HEK293 (cell line): Measurements from ENCODE around the gene SIGLEC1.

Experiments
- CTCF ChIA-PET: fragments of 350-600 bp; formaldehyde crosslinking; extraction: SDS; loops from one replicate; lab custom pipeline; 2021; ENCODE audit warnings: antibody characterized with exemption; lab: Yijun Ruan, JAX
- POLR2A ChIA-PET: fragments of 300-600 bp; formaldehyde crosslinking; extraction: SDS; loops from one replicate; lab custom pipeline; 2020; ENCODE audit warnings: antibody characterized with exemption, inconsistent platforms; lab: Yijun Ruan, JAX
- H3K27ac ChIP-seq: fragments of 200-500 bp; sonication (Bioruptor generic); 2 replicates; pipeline ENCODE4 v1.5.1; 2014; ENCODE audit warnings: low read depth, low read length, control low read depth, inconsistent platforms; ENCODE audit errors: extremely low read depth
- H3K36me3 ChIP-seq, 2 experiments: fragments of 200-500 bp in 1 of 2; sonication (Bioruptor generic) in 1 of 2; 1 replicate in 1 of 2; 2 replicates in 1 of 2; pipeline ENCODE4 v1.5.1; 2014 to 2017; ENCODE audit warnings: inconsistent platforms in 2 of 2, low read length in 2 of 2; ENCODE audit not compliant: control insufficient read depth in 2 of 2, insufficient read depth in 1 of 2
- H3K4me1 ChIP-seq: fragments of 200-500 bp; sonication (Bioruptor generic); 2 replicates; pipeline ENCODE4 v1.5.1; 2014; ENCODE audit warnings: mild to moderate bottlenecking, low read length, inconsistent platforms; ENCODE audit not compliant: control insufficient read depth, insufficient read depth
- H3K4me3 ChIP-seq: 2 replicates; pipeline ENCODE4 v1.5.1; 2011; ENCODE audit warnings: low read depth, mild to moderate bottlenecking, control low read depth, low read length, moderate library complexity
- H3K9me3 ChIP-seq: fragments of 200-500 bp; sonication (Bioruptor generic); 2 replicates; pipeline ENCODE4 v1.5.1; 2014; ENCODE audit warnings: low read depth, low read length, inconsistent platforms; ENCODE audit not compliant: control insufficient read depth, insufficient read depth
- HOXA7 ChIP-seq: sonication (generic); formaldehyde crosslinking; IDR thresholded peaks from 2 replicates; pipeline ENCODE4 v1.8.1; 2022; ENCODE audit warnings: missing genetic modification reagents, borderline replicate concordance
- IKZF3 ChIP-seq: fragments of 450-650 bp; IDR thresholded peaks from 2 replicates; pipeline ENCODE4 v1.5.0; 2018; ENCODE audit warnings: missing biosample characterization, mild to moderate bottlenecking, missing genetic modification characterization, moderate library complexity
- OSR2 ChIP-seq: fragments of 450-650 bp; formaldehyde crosslinking; IDR thresholded peaks from 2 replicates; pipeline ENCODE4 v1.5.1; 2016; ENCODE audit warnings: missing biosample characterization, missing genetic modification characterization
- OVOL3 ChIP-seq: fragments of 450-650 bp; formaldehyde crosslinking; IDR thresholded peaks from 2 replicates; pipeline ENCODE4 v1.5.1; 2016; ENCODE audit warnings: missing biosample characterization, missing genetic modification characterization
- REST ChIP-seq: fragments of 450-650 bp; formaldehyde crosslinking; IDR thresholded peaks from 2 replicates; pipeline ENCODE4 v1.5.1; 2016; ENCODE audit warnings: missing biosample characterization, missing genetic modification characterization
- ZBTB20 ChIP-seq: fragments of 450-650 bp; formaldehyde crosslinking; IDR thresholded peaks from 2 replicates; pipeline ENCODE4 v1.5.1; 2016; ENCODE audit warnings: missing biosample characterization, missing genetic modification characterization
- ZFP41 ChIP-seq: fragments of 450-650 bp; formaldehyde crosslinking; IDR thresholded peaks from 2 replicates; pipeline ENCODE4 v1.5.1; 2016; ENCODE audit warnings: missing biosample characterization, missing genetic modification characterization, borderline replicate concordance
- ZNF112 ChIP-seq: fragments of 450-650 bp; formaldehyde crosslinking; IDR thresholded peaks from 2 replicates; pipeline ENCODE4 v1.5.0; 2017; ENCODE audit warnings: missing biosample characterization, missing genetic modification characterization
- ZNF175 ChIP-seq: fragments of 450-650 bp; formaldehyde crosslinking; IDR thresholded peaks from 2 replicates; pipeline ENCODE4 v1.5.1; 2016; ENCODE audit warnings: missing biosample characterization, missing genetic modification characterization
- ZNF48 ChIP-seq: fragments of 450-650 bp; formaldehyde crosslinking; IDR thresholded peaks from 2 replicates; pipeline ENCODE4 v1.5.1; 2016; ENCODE audit warnings: missing biosample characterization, missing genetic modification characterization
- ZNF571 ChIP-seq: fragments of 450-650 bp; formaldehyde crosslinking; IDR thresholded peaks from 2 replicates; pipeline ENCODE4 v1.5.0; 2017; ENCODE audit warnings: missing biosample characterization, missing genetic modification characterization
- ZNF585B ChIP-seq: fragments of 450-650 bp; formaldehyde crosslinking; IDR thresholded peaks from 2 replicates; pipeline ENCODE4 v1.5.1; 2016; ENCODE audit warnings: missing biosample characterization, missing genetic modification characterization
- ZNF664 ChIP-seq: fragments of 450-650 bp; formaldehyde crosslinking; IDR thresholded peaks from 2 replicates; pipeline ENCODE4 v1.5.1; 2016; ENCODE audit warnings: missing biosample characterization, missing genetic modification characterization
- ZNF785 ChIP-seq: fragments of 450-650 bp; formaldehyde crosslinking; IDR thresholded peaks from 2 replicates; pipeline ENCODE4 v1.5.1; 2016; ENCODE audit warnings: missing biosample characterization, missing genetic modification characterization
- ZNF843 ChIP-seq: fragments of 450-650 bp; formaldehyde crosslinking; IDR thresholded peaks from 2 replicates; pipeline ENCODE4 v1.5.1; 2016; ENCODE audit warnings: missing biosample characterization, missing genetic modification characterization
- ZSCAN5A ChIP-seq: fragments of 450-650 bp; formaldehyde crosslinking; IDR thresholded peaks from 2 replicates; pipeline ENCODE4 v1.5.1; 2016; ENCODE audit warnings: missing biosample characterization, missing genetic modification characterization
- TF ChIP-seq, protein P1 (sequence below): fragments of 450-650 bp; formaldehyde crosslinking; IDR thresholded peaks from 2 replicates; pipeline ENCODE4 v1.5.1; 2016; ENCODE audit warnings: missing biosample characterization, missing genetic modification characterization, low read depth
- TF ChIP-seq, protein P2 (sequence below): fragments of 450-650 bp; formaldehyde crosslinking; IDR thresholded peaks from 2 replicates; pipeline ENCODE4 v1.5.1; 2016; ENCODE audit warnings: missing biosample characterization, missing genetic modification characterization
- TF ChIP-seq, protein P3 (sequence below): fragments of 450-650 bp; formaldehyde crosslinking; IDR thresholded peaks from 2 replicates; pipeline ENCODE4 v1.5.1; 2017; ENCODE audit warnings: missing biosample characterization, missing genetic modification characterization

Gene SIGLEC1

DNA sequence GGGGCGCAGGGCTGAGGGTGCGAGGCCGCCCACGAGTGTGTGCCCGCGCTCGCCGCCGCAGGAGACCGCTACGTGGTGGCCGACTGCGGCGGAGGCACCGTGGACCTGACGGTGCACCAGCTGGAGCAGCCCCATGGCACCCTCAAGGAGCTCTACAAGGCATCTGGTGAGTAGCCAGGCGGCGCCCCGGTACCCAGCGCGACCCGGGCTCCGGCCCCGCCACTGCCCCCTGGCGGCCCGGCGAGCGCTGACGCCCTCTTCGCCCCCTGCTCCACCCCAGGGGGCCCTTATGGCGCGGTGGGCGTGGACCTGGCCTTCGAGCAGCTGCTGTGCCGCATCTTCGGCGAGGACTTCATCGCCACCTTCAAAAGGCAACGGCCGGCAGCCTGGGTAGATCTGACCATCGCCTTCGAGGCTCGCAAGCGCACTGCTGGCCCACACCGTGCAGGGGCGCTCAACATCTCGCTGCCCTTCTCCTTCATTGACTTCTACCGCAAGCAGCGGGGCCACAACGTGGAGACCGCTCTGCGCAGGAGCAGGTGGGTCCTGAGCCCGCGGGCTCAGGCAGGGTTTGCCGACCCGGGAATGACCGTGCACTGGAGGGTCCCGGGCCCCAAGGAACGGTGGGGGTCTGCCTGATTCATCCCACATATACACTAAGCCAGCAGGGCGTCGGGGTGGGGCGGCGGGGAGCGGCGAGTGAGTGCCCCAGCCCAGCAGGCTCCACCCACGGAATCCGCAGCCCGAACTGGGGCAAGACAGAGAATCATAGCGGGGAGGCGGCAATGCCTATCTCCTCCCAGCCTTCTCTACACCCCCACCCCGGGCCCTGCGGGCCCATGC lies 37.5 kb upstream of the SIGLEC1 start:
- H3K27ac ChIP-seq = no peak overlapping the region
- H3K9me3 ChIP-seq = no peaks in the 10 kb centered on the region
- TF ChIP-seq OVOL3 (tag by site-specific recombination) (no peak), ZNF785 (tag by site-specific recombination) (no peak), ZSCAN5A (tag by site-specific recombination) (no peak), ZNF843 (tag by site-specific recombination) (no peak), IKZF3 (no peak), REST (tag by site-specific recombination) (no peak), ZNF664 (tag by site-specific recombination) (no peak), ZNF585B (tag by site-specific recombination) (no peak), ZNF48 (tag by site-specific recombination) (no peak), ZNF112 (no peak), HOXA7 (CRISPR knock-in tag) (no peak), ZNF175 (tag by site-specific recombination) (no peak)
- TF ChIP-seq, protein P1, sequence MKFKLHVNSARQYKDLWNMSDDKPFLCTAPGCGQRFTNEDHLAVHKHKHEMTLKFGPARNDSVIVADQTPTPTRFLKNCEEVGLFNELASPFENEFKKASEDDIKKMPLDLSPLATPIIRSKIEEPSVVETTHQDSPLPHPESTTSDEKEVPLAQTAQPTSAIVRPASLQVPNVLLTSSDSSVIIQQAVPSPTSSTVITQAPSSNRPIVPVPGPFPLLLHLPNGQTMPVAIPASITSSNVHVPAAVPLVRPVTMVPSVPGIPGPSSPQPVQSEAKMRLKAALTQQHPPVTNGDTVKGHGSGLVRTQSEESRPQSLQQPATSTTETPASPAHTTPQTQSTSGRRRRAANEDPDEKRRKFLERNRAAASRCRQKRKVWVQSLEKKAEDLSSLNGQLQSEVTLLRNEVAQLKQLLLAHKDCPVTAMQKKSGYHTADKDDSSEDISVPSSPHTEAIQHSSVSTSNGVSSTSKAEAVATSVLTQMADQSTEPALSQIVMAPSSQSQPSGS (tag by site-specific recombination) = no peak
- TF ChIP-seq, protein P2, sequence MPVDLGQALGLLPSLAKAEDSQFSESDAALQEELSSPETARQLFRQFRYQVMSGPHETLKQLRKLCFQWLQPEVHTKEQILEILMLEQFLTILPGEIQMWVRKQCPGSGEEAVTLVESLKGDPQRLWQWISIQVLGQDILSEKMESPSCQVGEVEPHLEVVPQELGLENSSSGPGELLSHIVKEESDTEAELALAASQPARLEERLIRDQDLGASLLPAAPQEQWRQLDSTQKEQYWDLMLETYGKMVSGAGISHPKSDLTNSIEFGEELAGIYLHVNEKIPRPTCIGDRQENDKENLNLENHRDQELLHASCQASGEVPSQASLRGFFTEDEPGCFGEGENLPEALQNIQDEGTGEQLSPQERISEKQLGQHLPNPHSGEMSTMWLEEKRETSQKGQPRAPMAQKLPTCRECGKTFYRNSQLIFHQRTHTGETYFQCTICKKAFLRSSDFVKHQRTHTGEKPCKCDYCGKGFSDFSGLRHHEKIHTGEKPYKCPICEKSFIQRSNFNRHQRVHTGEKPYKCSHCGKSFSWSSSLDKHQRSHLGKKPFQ (tag by site-specific recombination) = no peak
- ChIA-PET CTCF (interaction anchor here (0.5 to 9.8 kb wide), 20 partner anchors 9 to 395 kb away, joined by 3 to 133 read pairs (median 6); partner anchors contain the start of genes ADISSP and AP5S1), POLR2A (no interaction called here)
- peaks cover 4% of the 10 kb centered on the region; the same call in 1 of the 2 replicates for H3K4me1 ChIP-seq
- no peak overlapping the region for H3K4me3 ChIP-seq
- H3K36me3 ChIP-seq = peaks cover 0 to 23% of the 10 kb centered on the region in 2 experiments; a peak in 1 of 3 replicates

DNA sequence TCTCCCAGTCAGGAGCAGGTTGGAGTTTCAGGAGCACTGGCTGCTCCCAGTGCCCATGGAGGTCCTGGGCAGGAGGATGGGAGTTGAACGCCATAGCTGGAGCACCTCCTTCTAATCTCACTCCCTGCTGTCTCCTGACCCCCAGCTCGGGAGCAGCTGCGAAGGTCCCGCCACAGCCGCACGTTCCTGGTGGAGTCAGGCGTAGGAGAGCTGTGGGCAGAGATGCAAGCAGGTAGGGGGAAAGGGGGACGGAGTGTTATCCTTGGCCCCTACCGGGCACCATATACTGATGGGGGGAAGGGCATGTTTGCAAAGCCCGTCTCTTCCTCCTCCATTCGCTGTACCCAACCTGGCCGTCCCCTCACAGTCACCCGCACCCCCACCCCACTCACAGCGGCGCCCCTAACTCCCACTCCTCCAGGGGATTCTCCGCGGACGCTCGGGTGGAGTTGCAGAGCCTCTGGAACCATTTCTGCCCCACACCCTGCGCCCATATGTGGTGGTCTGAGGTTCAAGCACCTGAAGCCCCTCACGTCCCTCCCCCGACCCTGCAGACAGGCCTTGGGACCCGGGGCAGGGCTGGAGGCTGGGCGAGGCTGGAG lies 36.8 kb upstream of the SIGLEC1 start:
- H3K36me3 ChIP-seq = peaks cover 0 to 16% of the 10 kb centered on the region in 2 experiments; a peak in 1 of 3 replicates
- TF ChIP-seq OSR2 (tag by site-specific recombination) (no peak), OVOL3 (tag by site-specific recombination) (no peak), ZFP41 (no peak), ZNF571 (tag by site-specific recombination) (no peak), ZBTB20 (tag by site-specific recombination) (no peak)
- TF ChIP-seq, protein P3, sequence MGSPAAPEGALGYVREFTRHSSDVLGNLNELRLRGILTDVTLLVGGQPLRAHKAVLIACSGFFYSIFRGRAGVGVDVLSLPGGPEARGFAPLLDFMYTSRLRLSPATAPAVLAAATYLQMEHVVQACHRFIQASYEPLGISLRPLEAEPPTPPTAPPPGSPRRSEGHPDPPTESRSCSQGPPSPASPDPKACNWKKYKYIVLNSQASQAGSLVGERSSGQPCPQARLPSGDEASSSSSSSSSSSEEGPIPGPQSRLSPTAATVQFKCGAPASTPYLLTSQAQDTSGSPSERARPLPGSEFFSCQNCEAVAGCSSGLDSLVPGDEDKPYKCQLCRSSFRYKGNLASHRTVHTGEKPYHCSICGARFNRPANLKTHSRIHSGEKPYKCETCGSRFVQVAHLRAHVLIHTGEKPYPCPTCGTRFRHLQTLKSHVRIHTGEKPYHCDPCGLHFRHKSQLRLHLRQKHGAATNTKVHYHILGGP (tag by site-specific recombination) = no peak
- ChIA-PET POLR2A (no interaction called here), CTCF (interaction anchor here (0.5 to 9.8 kb wide), 16 partner anchors 8 to 356 kb away, joined by 3 to 133 read pairs (median 7); partner anchors contain the start of gene ADISSP)
- H3K4me3 ChIP-seq = no peak overlapping the region
- no peak overlapping the region for H3K27ac ChIP-seq
- H3K4me1 ChIP-seq = peaks cover 4% of the 10 kb centered on the region; the same call in 1 of the 2 replicates
- no peaks in the 10 kb centered on the region for H3K9me3 ChIP-seq
